Effector memory CD8-positive, alpha-beta T cell (primary cell): ENCODE results near the gene AGMO.

ENCODE experiments used
- ATAC-seq: fragments of 150-1000 bp; cut with Tn5 transposase; replicated peaks from 2 replicates; pipeline ENCODE4 v1.10.0; 2021; ENCODE audit warnings: mild to moderate bottlenecking, moderate library complexity
- DNase-seq, 3 experiments: peaks; one replicate each; pipeline ENCODE4 v3.0.0; 2021
- H3K27ac Mint-ChIP-seq, 2 donors: one replicate each; pipeline ENCODE4 v1.8.0; 2022; ENCODE audit warnings: mild to moderate bottlenecking in 2 of 2, mixed read lengths in 2 of 2, moderate library complexity in 2 of 2
- H3K27me3 Mint-ChIP-seq, 2 donors: one replicate each; pipeline ENCODE4 v1.8.0; 2022; ENCODE audit warnings: mixed read lengths in 2 of 2
- H3K36me3 Mint-ChIP-seq: one replicate; pipeline ENCODE4 v1.8.0; 2022; ENCODE audit warnings: mild to moderate bottlenecking, moderate library complexity, mixed read lengths; ENCODE audit not compliant: insufficient read depth
- H3K4me1 Mint-ChIP-seq, 2 donors: one replicate each; pipeline ENCODE4 v1.8.0; 2022; ENCODE audit warnings: low read depth in 2 of 2, mixed read lengths in 2 of 2
- H3K4me3 Mint-ChIP-seq, 2 donors: one replicate each; pipeline ENCODE4 v1.8.0; 2022; ENCODE audit warnings: mild to moderate bottlenecking in 2 of 2, mixed read lengths in 2 of 2, moderate library complexity in 2 of 2
- H3K9me3 Mint-ChIP-seq, 2 donors: one replicate each; pipeline ENCODE4 v1.8.0; 2022; ENCODE audit warnings: mixed read lengths in 2 of 2

The AGMO gene

DNA sequence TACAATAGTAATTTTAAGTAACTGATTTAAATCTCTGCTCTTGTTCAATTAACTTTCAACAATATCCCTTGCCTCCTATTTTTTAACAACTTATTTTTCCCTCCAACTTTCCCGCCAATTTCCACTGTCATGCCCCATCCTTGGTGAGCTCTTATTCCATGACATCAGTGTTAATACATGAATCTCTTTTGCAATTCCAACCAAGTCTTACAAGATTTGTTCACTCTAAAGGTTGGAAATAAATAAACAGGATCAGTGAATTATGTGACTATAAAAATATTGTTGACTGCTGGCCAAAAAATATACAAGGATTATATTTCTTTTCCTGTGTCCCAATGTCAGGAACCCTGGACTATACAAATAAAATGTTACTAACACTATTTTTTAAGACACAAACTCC, 21.0 kb upstream of the AGMO start:
- no peak for ATAC-seq
- Mint-ChIP-seq H3K4me3 (no peak overlapping the region), H3K9me3 (peaks cover 7 to 9% of the 10 kb centered on the region in 2 donors), H3K27me3 (no peaks in the 10 kb centered on the region), H3K36me3 (no peaks in the 10 kb centered on the region), H3K27ac (no peak overlapping the region), H3K4me1 (no peaks in the 10 kb centered on the region)
- DNase-seq: no peak

GRCh38 chr7:15581352-15581951, 19.6 kb upstream of the AGMO start:
- ATAC-seq (no peak), DNase-seq (no peak)
- Mint-ChIP-seq H3K4me3 (no peak overlapping the region), H3K4me1 (no peaks in the 10 kb centered on the region), H3K27ac (no peak overlapping the region), H3K27me3 (no peaks in the 10 kb centered on the region), H3K9me3 (peaks cover 5 to 15% of the 10 kb centered on the region in 2 donors), H3K36me3 (no peaks in the 10 kb centered on the region)

GRCh38 chr7:15580604-15581351, 19.0 kb upstream of the AGMO start:
- no peak for DNase-seq
- Mint-ChIP-seq H3K36me3 (no peaks in the 10 kb centered on the region), H3K27me3 (no peaks in the 10 kb centered on the region), H3K4me3 (no peak overlapping the region), H3K27ac (no peak overlapping the region), H3K9me3 (peaks cover 5 to 16% of the 10 kb centered on the region in 2 donors), H3K4me1 (no peaks in the 10 kb centered on the region)
- ATAC-seq: no peak

DNA sequence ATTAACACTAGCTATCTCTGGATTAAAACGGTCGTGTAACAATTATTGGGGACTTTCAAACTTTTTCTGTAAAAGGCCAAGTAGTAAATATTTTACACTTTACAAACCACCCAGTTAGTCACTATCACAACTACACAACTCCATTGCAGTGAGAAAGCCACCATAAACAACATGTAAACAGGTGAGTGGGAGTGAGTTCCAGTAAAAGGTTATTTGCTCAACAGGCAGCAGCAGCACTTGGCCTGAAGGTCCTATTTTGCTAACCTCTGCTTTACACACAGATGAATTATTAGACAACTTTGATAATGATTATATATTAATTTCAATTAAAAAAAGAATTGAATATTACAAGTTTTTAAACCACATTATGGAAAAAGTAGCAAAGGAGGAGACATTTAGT, 15.8 kb upstream of the AGMO start:
- DNase-seq (no peak), ATAC-seq (no peak)
- H3K36me3 Mint-ChIP-seq: no peaks in the 10 kb centered on the region
- H3K4me3 Mint-ChIP-seq: no peak overlapping the region
- peaks cover 9 to 15% of the 10 kb centered on the region in 2 donors for H3K9me3 Mint-ChIP-seq
- no peaks in the 10 kb centered on the region for H3K27me3 Mint-ChIP-seq
- H3K4me1 Mint-ChIP-seq: no peaks in the 10 kb centered on the region
- no peak overlapping the region for H3K27ac Mint-ChIP-seq

DNA sequence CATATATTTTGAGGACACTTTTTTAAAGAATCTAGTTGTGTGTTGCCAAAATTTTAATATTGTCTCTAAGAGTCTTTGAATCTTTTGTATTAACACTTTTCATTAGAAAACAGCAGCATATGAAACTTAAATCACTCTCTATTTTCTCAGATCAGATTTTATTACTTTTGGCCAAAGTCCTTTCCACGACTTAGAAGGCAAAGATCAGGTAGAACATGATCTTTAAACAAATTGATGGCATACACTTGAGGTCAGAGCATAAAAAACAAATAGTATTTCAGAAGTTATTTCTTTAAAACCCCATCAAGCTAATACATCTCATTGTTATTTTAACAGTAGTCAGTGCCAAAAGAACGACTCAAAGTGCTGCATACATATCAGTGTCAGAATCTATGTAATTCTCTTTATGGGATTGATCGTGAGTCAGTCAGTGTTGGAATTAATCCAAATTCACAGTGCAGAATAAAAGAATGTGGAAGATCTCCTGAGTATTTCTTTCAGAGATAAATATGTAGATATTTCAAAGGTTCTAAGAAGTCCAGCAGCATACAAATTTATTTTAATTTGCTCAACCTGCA, 9.6 kb upstream of the AGMO start:
- Mint-ChIP-seq H3K36me3 (no peaks in the 10 kb centered on the region), H3K4me1 (no peaks in the 10 kb centered on the region), H3K27me3 (no peaks in the 10 kb centered on the region), H3K9me3 (peaks cover 7 to 13% of the 10 kb centered on the region in 2 donors), H3K27ac (no peak overlapping the region), H3K4me3 (no peak overlapping the region)
- ATAC-seq (no peak), DNase-seq (no peak)

DNA sequence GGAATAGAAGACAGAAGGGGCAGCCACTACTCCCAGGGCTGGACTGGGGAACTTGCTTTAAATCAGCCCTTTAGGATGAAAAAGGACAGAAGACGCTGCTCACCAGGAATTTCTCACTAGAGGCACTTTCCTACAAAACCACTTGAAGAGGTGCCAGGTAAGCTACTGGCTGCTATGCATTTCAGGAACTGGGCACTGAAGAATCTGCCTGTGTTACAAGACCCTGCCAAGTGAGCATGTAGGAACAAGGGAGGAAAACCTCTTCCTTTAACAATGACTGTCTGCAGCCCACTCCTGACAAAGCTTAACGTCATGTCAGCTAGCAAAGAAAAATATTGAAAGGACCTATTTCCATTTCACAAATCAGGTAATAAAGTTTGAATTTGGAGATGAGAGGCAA, 5.8 kb upstream of the AGMO start:
- DNase-seq: no peak

DNA sequence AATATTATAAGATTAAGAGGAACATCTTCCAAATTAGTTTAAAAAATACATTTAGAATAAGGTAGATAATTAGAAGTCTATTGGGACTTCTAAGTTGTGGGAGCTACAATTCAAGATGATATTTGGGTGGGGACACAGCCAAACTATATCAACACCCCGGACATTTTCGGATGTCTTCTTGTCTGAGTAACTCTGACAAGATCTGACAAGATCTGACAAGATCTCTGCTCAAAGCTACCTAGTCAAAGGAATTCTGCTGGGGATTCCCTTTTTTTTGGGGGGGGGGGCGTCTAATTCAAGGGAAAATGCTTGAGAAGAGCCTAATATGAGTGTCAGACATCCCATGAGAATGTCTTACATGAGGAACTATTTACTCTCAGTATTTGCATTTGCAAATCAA, 5.2 kb upstream of the AGMO start:
- Mint-ChIP-seq H3K36me3 (no peaks in the 10 kb centered on the region), H3K4me1 (no peaks in the 10 kb centered on the region)
- ATAC-seq: no peak

More for the DNA sequence above, 5.8 kb upstream of the AGMO start:
- ATAC-seq: no peak
- Mint-ChIP-seq H3K9me3 (peaks cover 5 to 7% of the 10 kb centered on the region in 2 donors), H3K36me3 (no peaks in the 10 kb centered on the region), H3K27me3 (no peaks in the 10 kb centered on the region), H3K27ac (no peak overlapping the region), H3K4me3 (no peak overlapping the region), H3K4me1 (no peaks in the 10 kb centered on the region)

GRCh38 chr7:15566476-15566875, 4.7 kb upstream of the AGMO start:
- Mint-ChIP-seq H3K9me3 (peaks cover 5 to 7% of the 10 kb centered on the region in 2 donors), H3K36me3 (no peaks in the 10 kb centered on the region), H3K4me3 (no peak overlapping the region), H3K4me1 (no peaks in the 10 kb centered on the region), H3K27me3 (no peaks in the 10 kb centered on the region), H3K27ac (no peak overlapping the region)
- no peak for ATAC-seq
- no peak for DNase-seq

More for the DNA sequence above, 5.2 kb upstream of the AGMO start:
- Mint-ChIP-seq H3K9me3 (peaks cover 5 to 7% of the 10 kb centered on the region in 2 donors), H3K27me3 (no peaks in the 10 kb centered on the region), H3K27ac (no peak overlapping the region), H3K4me3 (no peak overlapping the region)
- DNase-seq: no peak

DNA sequence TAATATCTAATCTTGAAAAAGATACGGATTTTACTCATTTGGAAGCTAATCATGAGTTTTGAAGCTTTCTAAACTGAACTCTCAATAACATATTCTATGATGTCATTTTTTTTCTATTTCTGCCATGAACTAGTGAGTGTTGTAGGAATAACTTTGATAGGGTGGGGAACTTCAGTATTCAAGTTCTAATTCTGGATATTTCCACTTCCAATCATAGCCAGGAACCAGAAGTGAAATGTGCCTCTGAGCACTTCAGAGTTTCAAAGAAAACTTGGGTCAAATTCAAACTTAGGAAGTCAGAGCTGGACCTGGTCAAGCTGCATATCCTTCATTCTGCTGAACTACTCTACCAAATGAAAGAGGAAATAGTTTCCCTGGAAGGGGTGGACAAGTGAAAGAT, 847 bp downstream of the AGMO start:
- Mint-ChIP-seq H3K27ac (no peak overlapping the region), H3K9me3 (peaks cover 0 to 7% of the 10 kb centered on the region in 2 donors), H3K27me3 (no peaks in the 10 kb centered on the region), H3K4me3 (no peak overlapping the region), H3K4me1 (no peaks in the 10 kb centered on the region), H3K36me3 (no peaks in the 10 kb centered on the region)
- no peak for DNase-seq
- no peak for ATAC-seq

DNA sequence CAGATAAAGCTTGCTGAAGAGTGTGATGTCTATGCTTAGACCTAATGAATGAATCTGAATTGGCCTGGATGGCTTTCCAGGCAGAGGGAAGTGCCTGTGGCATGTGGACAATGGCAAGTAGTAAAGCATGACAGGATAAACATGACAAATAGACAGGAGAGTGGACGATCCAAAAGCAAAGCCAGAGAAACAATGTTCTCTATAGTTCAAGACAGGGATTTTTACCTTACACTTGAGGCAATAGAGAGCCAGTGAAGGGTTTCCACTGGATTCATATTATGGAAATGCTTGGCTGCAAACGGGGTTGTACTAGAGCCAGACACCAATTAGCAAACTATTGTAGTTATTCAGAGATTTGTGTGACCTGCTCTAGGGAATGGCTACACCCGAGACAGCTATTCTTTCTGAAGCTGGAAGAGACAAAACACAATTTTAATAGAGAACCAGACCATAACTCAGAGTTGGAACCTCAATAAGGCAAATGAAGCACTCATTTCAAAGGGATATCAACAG, 2.3 kb downstream of the AGMO start:
- no peak overlapping the region for H3K4me3 Mint-ChIP-seq
- DNase-seq: no peak
- no peaks in the 10 kb centered on the region for H3K4me1 Mint-ChIP-seq
- ATAC-seq: no peak
- H3K27ac Mint-ChIP-seq: no peak overlapping the region
- H3K27me3 Mint-ChIP-seq: no peaks in the 10 kb centered on the region
- H3K36me3 Mint-ChIP-seq: no peaks in the 10 kb centered on the region
- H3K9me3 Mint-ChIP-seq: peaks cover 0 to 1% of the 10 kb centered on the region in 2 donors

DNA sequence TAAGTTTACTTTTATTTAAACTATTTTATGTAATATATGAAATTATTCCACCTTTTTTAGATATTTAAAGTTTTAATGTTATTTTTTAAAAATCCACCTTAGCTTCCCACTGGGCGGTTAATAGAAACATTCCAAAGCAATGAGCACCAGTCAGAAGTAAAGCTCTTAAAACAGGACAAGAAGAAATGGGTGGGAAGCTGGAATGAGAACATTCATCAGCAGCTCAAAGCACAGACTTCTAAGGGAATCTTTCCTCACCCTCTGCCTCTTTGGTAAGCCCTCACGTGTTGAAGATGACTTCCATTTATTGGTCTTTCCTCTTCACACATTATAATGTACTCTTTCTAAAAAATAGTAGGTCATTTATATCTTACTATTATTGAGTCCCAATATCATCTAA, 3.1 kb downstream of the AGMO start:
- no peaks in the 10 kb centered on the region for H3K27me3 Mint-ChIP-seq
- no peak overlapping the region for H3K4me3 Mint-ChIP-seq
- no peak for DNase-seq
- no peaks in the 10 kb centered on the region for H3K4me1 Mint-ChIP-seq
- H3K9me3 Mint-ChIP-seq: no peaks in the 10 kb centered on the region
- no peak for ATAC-seq
- no peak overlapping the region for H3K27ac Mint-ChIP-seq
- no peaks in the 10 kb centered on the region for H3K36me3 Mint-ChIP-seq

- no peak overlapping the region for H3K4me3 Mint-ChIP-seq
- no peaks in the 10 kb centered on the region for H3K27me3 Mint-ChIP-seq
- H3K9me3 Mint-ChIP-seq: no peaks in the 10 kb centered on the region
- H3K4me1 Mint-ChIP-seq: no peaks in the 10 kb centered on the region
- H3K36me3 Mint-ChIP-seq: no peaks in the 10 kb centered on the region
- ATAC-seq (no peak), DNase-seq (no peak)
- H3K27ac Mint-ChIP-seq: no peak overlapping the region
Measured at GRCh38 chr7:15557686-15558085, 4.1 kb downstream of the AGMO start.

- Mint-ChIP-seq H3K9me3 (no peaks in the 10 kb centered on the region), H3K4me1 (no peaks in the 10 kb centered on the region), H3K27me3 (no peaks in the 10 kb centered on the region), H3K27ac (no peak overlapping the region), H3K36me3 (no peaks in the 10 kb centered on the region), H3K4me3 (no peak overlapping the region)
- ATAC-seq (no peak), DNase-seq (no peak)
Measured at GRCh38 chr7:15557186-15557585, 4.6 kb downstream of the AGMO start.
